HG03378 (cell line): Measurements from ENCODE around the gene RARG.

Experiments used
- ATAC-seq: cut with Tn5 transposase; IDR thresholded peaks from one replicate; pipeline ENCODE4 v1.9.1; 2021; ENCODE audit warnings: mild to moderate bottlenecking, moderate library complexity; ENCODE audit not compliant: unreplicated experiment

The RARG gene

DNA sequence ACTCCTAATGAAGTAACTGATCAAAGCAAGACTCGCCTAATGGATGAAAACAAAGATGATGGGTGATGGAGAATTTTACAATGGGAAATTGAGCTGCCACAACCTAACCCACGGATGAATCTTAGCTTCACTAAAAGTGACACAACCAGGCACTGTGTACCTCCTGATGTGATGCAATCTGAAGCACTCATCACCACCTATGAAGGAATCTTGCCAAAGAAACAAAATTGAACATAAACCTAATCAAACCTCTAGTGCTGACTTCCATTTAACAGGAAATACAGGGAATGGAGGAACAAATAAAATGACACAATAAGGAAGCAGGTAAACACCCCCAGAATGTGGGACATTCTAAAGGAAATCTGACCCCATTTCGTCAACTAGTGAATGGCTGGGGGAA is 13.3 kb upstream of the RARG start:
- ATAC-seq: no peak

DNA sequence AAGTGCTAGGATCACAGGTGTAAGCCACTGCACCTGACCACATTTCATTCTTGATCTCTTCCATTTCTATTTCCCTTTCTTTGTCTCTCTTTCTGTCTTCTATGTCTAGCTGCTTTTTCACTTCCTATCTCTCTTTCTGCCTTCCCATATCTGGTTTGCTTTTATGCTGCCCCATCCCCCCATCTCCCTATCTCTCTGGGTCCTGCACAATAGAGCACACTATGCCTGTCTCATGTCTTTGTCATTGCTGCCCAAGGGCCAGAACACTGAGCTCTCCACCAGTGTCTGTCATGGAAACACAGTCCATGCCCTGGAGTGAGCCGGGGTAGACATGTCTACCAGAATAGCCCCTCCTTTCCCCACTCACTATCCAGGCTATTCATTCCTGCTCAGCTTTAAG is 12.3 kb upstream of the RARG start:
- no peak for ATAC-seq

- no peak for ATAC-seq
These were observed 9.8 kb upstream of the RARG start for GRCh38 chr12:53241623-53242412.

- ATAC-seq: no peak
These were observed 7.7 kb upstream of the RARG start for GRCh38 chr12:53239643-53240258.

GRCh38 chr12:53236443-53237111 is 4.6 kb upstream of the RARG start:
- ATAC-seq: no peak

DNA sequence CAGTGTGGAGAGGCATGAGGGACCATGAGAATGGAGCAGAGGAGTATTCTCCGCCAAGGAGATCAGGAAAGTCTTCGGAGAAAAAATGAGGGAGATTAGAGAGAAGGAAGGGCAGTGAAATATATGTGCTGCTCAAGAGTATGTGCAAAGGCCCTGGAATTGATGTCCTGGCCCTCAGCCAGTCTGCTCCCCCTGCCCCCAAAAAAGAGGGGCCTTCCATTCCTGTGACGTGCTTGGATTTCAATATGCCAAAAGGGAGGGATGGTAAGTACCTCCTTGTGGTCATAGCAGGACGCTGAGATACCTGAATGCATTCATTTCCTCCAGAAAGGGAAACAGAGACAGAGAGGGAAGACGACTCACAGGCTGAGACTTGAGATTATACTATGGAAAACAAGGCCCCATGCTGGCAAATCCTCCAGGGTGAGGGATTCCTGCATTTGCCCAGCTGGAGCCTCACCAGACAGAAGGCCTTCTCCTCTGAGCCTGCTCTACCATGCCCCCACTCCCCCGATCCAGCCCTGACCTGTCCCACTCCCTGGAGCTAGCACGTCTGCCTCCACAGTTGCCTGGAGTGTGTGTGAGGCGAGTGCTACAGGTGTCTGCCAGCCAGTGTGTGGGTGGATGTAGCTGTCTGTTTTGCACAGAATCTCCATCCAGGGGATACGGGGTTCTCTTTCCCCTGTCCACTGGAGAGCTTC is 3.9 kb upstream of the RARG start:
- no peak for ATAC-seq

GRCh38 chr12:53235164-53235563 is 3.2 kb upstream of the RARG start:
- ATAC-seq: no peak

- ATAC-seq: no peak
These were observed 2.4 kb upstream of the RARG start for GRCh38 chr12:53234271-53234914.

GRCh38 chr12:53233671-53234121 is 1.7 kb upstream of the RARG start:
- ATAC-seq: no peak

DNA sequence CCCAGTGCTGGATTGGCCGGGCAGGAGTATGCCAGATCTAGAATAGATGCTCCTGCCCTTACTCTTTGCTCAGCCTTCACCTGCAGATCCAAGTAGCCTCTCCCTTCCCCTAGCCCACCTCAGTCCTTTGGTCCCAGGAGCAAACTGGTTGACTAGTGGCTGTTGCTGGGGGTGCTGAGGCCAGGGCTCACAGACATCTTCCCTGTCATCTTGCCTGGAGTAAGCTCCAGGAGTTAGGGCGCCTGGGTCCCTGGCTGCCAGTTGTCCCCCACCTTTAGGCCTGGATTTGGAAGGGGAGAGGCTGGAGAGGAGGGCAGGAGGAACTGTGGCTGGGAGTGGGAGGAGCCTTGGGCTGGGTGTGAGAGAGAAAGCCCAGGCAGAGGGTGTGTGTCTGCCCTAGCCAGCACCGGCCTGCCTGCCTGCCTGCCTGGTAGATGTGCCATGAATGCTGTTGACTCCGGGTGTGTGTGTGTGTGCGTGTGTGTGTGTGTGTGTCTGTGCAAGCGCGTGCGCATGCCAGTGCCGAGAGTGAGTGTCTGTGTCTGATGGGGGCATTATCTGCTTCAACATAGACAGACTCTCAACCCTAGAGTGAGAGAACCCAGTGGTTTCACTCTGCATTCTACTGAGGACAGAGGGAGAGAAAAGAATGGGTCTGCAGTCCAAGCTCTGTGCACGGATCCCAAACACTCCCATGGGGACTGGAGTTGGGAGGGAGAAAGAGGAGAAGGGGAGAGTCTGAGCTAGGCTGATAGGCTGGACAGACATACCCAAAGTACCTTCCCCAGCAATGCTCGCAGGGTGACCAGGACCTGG is 845 bp upstream of the RARG start:
- no peak for ATAC-seq

DNA sequence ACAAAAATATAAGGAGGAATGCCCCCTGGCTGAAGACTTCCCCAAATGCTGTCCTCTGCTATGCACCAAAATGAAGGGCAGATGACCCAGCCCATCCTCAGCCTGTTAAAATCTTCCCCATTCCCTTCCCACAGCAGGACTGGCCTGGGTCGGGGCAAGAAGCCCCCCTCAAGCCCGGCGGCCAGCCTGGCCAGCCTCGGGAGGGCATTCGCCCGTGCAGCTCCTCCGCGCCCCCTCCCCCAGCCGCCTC is 413 bp downstream of the RARG start:
- ATAC-seq: no peak

DNA sequence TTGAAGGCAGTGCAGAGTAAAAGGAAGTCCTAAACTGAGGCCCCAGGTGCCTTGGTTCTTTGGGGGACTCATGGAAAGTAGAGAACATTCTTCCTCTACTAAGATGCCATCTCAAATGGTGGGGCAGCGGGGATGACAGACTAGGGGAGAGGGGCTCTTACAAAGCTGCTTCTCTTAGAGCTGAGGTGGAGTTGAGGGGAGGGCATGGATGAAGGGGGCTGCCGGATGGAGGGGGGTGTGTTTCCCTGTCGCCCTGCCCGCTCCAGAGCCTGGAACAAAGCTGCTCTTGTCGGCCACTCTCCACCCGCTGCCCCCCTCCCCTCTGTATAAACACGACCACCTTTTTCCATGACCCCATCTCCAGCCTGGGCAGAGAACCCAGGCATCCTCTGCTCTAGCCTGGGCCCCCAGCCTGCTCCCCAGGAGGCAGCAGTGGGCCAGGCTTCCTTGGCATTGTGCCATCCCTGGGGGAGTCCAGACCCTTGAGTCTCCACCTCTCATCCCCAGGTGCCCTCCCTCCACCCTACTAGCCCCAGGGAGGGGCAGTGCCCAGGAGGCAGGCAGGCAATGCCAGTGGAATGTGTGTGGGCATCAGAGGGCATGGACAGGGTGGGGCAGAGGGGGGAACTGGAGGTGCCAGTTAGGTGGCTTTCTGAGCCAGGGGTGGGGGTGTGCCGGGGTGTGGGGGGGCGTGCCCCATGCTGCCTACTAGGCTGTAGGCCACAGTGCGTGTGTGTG is 1.7 kb downstream of the RARG start:
- no peak for ATAC-seq

GRCh38 chr12:53229454-53229853 is 2.6 kb downstream of the RARG start:
- ATAC-seq: no peak

GRCh38 chr12:53227836-53228235 is 4.2 kb downstream of the RARG start:
- no peak for ATAC-seq

- ATAC-seq: no peak
These were observed 4.7 kb downstream of the RARG start for GRCh38 chr12:53227341-53227740.

- no peak for ATAC-seq
These were observed 5.2 kb downstream of the RARG start for GRCh38 chr12:53226815-53227214.

DNA sequence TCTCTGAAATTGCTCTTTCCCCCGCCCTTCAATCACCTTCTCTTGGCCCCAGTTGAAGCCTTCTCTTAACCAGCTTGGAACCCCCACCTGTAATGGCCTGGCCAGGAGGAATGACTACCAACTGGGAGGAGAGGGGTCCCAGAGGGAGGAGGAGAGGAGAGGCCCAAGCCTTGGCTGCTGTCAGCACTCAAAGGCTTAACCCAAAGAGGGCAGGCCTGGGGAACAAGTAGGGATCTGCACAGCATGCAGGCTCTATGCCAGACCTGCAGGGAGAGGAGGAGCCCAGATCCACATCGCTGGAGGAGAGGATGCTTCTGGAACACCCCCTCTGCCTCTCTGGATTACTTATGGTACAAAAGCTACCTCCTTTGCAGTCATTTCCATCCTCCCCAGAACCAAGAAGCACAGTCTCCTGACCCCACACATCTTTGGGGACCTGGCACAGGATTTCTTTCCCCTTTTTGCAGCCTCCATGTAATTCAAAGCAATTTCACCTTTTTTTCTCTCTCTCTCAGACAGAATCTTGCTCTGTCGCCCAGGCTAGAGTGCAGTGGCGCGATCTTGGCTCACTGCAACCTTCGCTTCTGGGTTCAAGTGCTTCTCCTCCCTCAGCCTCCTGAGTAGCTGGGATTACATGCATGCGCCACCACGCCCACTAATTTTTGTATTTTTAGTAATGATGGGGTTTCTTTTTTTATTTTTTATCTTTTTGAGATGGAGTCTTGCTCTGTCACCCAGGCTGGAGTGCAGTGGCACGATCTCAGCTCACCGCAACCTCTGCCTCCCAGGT is 6.2 kb downstream of the RARG start:
- no peak for ATAC-seq

DNA sequence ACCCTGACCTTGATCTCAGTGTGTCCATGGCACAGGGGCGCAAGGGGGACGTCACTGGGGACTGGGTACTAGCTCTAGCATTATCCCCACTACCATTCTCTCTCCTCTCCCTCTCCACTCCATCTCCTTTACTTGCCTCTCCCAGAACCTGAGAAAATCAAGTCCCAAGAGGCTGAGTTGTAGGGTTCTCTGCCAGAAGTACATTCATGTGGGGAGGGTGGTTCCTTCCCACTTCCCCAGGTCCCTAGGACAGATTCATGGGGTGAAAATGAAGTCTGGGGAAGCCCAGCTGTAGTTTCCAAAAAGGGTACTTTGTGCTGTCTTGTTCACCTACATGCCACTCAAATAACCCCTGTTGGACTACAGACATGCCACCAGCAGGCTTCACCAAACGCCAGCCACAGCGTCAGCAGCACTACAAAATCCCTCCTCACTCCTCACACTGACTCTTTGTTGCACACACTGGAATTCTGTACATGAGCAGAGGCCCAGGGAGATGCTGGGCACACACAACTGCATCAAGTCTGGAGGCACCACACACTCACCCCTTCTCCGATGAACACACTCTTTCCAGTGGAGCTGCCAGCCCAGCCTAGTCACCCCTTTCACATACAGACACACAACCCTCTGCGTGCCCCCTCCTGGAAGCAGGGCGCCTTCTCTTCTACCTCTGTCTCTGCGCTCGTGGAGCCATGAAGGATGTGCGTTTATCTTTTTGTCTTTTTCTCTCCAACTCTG is 6.9 kb downstream of the RARG start:
- ATAC-seq: no peak
